Renal pelvis (tissue), 4 donors: ENCODE measurements around the gene ZC3H7A. TPM values are rescaled to one million over a fixed set of nuclear protein-coding genes. Genes with fewer than 3 reads are reported as not detected.

Experiments used
- DNase-seq: peaks from one replicate; pipeline ENCODE4 v3.0.0-alpha.2; 2013
- polyA plus RNA-seq, 3 donors: library from polyadenylated mRNA; unstranded; fragments of 120-200 nt; gene quantifications; one replicate each; pipeline ENCODE4 v1.2.1, GENCODE V29; 2013; ENCODE audit not compliant: insufficient read length in 3 of 3

Gene ZC3H7A
- polyA plus RNA-seq, 3 donors, result 66.4 to 93.7 (median 82.6) TPM

DNA sequence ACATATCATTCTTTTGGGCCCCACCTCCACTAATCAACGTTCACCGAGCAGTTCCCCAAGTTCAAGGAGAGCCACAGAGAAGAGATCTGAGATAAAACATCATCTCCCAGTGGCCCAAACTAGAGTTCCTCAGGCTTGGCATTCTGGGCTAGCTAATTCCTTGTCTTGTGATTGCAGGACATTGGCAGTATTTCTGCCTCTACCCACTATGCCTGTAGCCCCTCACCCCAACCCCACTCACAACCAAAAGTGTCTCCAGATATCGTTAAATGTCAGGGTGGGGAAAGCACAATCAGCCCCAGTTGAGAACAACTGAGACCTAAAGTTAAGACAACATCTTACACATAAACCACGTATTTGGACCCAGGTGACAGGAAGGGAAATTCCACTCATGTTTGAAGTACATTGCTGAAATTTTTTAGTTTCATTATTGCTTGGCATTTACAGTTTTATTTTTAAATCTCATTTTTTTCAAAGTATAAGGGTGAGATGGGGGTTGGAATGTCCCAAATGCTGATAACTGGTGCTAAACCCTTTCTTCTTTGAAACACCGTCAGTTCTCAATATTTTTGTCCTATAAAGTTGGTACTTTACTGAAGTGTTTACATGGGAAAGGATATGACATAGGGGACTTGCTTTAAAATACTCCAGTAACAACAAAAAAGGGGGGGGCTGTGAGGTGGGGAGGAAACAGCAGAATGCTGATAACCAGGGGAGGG is 13.6 kb downstream of the ZC3H7A start:
- DNase-seq, result no peak

DNA sequence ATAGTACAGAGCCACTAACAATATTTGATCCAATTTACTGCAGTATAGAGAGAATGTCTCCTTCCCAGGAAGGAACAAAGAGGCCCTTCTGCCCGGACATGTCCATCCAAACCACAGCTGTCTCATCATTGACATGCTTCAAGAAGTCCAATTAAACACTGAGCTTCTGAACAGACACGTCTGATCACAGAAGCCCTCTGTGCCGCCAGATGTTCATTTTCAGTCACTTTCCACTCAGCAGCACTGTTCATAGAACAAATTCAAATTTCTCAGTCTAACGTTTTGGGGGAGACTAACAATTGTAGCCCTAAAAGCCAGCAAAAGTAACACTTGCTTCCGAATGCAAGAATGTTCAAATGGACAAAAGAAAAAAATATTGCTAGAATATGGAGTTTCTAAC is 15.3 kb downstream of the ZC3H7A start:
- no peak for DNase-seq

DNA sequence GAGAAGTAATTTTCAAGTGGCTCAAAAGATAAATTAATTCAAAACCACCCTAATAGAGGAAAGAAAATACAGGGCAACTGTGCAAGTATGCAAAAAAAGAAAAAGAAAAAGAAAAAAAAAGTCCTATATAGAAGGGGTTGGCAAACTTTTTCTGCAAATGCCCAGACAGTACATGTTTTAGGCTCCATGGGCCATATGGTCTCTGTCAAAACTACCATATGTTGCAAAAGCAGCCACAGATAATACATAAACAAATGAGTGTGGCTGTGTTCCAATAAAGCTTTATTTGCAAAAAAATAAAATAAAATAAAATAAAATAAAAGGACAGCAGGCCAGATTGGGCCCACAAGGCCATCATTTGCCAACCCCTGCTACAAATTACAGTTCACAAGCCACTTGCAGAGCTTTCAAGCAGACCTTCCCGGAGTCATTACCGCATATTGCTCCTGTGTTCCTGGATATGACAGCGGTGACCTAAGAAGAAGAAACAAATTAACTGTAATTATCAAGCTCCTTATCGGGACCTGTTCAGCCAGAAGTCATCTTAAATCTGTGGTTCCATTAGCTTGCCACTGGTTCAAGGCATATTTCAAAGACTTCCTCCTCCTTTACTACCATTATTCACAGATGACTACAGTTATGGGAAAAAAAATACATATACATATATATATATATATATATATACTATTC is 15.9 kb downstream of the ZC3H7A start:
- no peak for DNase-seq

DNA sequence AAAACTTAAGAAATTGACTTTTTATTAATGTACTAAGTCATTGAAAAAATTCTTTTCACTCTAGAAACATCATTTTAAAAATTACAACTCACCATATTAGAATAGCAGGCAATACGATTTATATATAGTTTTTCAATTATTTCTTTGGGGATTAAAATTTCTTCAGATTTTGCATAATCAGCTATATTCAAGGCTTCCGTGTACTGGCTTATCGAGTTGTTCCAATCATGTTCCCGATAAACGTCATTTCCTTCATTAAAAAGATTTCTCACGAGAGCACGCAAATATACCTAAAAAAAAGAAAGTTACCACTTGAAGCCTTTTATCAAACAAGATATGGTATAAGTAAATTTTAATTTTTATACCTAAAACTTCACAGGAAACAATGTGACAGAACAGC is 18.0 kb downstream of the ZC3H7A start:
- no peak for DNase-seq

DNA sequence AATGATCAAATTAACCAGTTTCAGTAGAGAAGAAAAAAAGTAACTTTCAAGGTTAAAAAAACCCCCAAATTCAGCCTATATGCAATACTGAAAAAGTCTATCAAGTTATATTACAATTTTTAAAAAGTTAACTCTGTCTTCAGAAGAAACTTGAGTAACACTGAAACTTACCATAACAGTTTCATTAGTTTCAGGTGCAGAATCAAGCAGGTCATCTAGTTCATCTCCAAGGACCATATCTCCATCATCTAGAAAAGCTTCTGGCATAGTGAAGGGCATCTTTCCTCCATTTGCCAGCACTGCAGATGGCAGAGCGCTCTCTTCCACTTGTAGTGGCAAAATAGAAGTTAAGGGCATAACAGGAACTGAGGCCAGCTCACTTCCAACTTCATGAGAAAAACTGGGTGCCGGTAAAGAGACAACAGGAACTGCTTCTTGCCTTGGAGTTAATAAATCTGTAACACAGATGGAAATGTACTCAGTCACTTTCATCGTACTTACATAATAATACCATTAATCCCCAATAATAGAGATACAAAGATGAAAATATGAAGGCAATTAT is 22.9 kb downstream of the ZC3H7A start:
- DNase-seq, result no peak

DNA sequence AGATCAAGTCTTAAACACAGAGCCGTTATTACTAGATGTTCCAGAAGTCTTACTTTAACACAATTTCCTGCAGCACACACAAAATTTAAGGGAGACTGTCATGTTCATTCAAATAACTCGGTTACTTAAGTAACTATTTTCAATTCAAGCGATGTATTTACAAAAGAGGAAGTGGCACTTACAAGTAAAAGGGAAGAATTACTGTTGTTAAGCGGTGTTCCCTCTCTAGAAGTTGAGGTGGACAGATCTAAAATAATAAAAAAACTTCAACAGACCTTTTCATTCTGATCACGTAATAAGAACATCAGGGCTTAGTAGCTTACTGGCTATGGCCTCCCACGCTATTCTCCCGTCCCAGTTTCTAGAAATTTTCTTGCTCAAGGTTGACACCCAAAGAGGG is 28.2 kb downstream of the ZC3H7A start:
- DNase-seq, result no peak

DNA sequence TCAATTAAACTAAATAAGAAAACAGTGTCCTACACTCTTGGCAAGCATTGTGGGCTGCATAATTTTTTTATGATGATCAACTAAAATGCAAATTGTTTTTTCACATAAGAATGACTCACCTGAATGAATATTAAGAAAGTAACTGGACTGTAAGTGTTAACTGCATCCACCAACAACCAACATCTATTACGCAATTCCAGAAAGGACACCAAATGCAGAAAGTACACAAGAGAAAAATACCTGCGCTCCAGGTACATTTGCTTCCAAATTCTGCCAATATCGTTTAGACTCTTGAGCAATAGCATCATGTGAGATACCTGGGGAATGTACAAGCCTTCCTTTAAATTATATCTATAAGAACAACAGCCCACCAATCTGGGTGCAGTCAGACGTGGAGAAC is 34.6 kb downstream of the ZC3H7A start:
- no peak for DNase-seq

DNA sequence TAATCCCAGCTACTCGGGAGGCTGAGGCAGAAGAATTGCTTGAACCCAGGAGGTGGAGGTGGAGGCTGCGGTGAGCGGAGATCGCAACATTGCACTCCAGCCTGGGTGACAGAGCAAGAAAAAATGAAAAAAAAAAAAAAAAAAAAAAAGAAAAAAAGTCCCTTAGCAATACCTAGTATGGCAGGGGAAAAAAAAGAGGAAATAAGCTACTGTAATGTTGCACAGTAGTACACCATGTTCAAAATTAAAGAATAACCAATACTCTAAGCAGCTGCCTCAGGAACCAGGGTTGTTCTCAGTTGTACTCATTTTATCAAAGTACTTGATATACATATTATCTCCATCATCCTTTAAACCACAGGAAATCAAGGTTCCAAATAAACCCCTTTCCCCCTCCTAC is 37.1 kb downstream of the ZC3H7A start:
- DNase-seq, result no peak

DNA sequence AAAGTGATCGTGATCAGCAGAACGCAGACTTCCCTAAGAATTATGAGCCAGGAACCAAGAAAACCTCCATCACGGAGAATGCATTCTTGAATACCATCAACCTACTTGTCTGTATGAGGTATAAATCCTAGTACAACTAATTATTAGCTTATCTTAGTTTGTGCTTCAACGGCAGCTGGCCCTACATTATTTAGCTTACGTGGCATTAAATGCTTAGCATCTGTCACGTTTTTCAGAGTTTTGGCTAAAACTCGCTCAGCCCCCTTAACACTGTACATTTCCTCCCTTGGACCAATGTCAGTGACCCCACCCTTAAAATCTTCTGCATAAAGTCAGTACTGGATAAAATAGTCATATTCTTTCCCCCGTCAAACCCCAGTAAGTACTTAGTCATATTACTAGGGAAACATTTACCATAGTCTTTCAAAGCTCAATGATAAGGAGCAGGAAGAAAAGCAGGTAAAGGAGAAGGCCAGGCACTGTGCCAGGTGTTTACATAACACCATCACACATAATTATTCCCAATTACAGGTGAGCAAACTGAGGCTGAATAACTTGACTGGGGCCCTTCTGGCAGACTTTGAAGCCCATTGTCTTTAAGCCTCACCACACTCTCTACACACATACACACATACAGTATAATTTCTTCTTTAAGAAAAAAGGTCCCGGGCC is 37.8 kb downstream of the ZC3H7A start:
- DNase-seq, result no peak

DNA sequence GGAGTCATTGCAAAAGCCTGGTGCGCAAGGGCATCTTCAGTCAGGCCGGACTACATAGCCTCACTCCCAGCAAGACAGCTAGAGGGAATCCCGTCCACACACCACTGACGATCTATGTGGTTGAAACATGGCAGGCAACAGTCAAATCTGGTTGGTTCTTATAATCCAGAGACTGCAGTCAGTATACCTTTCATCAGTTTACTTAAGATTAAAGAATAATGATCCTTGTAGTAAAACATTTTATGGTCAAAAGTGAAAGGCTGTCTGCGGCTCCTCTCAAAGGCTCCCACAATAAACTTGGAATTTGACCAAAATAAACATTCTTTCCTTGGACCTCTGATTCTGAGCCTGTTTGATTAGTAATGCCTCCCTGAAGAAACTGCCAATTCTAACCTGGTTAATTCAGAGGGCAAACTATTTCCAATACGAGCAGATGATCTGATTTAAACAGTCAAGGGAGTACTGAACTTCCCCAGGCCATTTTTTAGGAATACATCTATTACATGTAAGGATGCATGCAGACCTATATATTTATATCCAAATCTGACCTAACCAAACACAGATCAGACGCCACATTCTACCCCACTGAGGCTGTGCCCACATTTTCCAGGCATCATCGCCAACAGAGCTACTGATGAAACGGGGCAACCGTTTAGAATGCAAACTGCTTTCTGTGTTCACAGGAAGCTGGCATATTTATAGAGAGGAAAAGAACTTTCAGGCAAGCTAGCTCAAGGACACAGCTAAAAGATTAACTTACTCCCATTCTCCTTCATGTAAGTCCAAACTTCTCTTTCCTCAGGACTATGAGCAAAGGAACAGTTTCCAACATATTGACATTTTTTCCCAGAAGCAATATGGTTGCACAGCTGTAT is 39.1 kb downstream of the ZC3H7A start:
- no peak for DNase-seq

DNA sequence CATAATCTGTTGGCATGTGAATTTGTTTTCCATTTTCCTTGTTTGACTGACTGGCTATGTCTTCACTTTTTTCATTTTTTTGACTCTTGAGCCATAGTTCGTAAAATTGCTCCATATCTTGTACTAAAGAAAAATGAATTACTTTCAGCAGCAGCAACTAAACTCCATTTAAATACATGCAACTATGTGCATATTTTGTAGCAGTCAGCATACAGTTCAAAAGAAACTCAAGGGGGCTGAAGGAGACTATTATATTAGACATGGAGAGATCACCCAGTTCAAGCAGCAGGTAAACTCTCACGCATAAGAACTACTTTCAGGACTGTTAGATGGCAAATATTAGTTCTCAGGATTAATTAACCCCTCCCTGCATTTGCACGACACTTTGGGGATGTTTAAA is 40.8 kb downstream of the ZC3H7A start:
- DNase-seq, result no peak

DNA sequence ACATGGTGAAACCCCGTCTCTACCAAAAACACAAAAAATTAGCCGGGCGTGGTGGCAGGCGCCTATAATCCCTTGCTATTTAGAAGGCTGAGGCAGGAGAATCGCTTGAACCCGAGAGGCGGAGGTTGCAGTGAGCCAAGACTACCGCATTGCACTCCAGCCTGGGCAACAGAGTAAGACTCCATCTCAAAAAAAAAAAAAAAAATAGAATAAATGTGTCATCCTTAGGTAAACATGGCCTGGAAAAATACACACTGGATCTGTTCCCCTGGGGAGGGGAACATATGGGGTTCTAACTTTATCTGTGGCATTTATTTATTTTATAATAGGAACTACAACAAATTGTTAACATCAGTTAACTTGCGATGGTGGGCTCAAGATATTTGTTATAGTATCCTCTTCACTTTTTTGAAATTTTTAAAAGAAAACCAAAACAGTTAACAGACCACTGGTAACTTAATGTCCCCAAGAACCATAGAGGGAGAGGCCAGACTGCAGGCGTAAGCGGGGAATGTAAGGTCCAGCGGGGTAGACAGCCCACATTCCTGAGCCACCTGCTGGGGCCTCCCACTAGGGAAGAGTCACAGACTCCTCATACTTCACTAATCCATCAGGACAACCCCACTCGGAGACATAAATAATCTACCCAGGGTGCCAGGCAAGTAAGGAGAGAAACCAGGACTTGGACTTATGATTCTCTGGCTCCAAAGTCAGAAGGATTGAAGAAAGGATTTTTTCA is 41.9 kb downstream of the ZC3H7A start:
- no peak for DNase-seq

DNA sequence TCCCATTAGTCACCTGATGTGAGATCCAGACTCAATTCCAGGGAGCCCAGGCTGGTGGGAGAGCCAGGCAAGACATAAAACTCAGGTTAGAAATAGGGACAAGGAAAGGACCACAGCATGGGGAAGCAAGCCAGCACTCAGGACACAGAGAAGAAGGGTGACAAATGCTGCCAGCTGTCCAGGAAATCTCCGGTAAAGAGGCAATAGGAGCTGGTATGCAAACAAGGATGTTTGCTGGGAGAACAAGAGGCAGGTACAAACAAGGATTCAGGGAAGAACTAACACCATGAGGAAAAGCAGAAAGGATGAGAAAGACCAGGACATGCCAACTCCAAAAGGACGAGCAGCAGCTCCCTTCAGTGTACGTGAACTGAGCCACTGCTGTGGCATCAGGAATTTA is 44.2 kb downstream of the ZC3H7A start:
- DNase-seq, result no peak

DNA sequence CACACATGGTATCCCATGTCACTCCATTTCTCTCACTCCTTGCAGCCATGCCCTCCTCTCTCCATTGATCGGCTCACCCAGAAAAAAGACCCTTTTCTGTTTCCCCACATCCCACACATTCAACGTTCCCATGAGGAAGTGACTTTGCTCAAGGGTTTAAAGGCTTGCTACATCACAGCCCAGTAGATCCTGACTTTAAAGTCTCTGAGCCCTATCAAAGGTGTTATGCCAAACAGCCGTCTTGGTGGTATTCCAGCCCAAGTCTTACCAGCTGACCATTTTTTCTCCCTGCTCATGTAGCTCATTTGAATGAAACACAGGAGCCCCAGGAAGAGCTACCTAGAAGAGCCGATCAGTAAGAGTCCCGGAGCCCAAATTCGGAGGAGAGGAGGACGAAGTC is 47.0 kb downstream of the ZC3H7A start:
- DNase-seq, result no peak

DNA sequence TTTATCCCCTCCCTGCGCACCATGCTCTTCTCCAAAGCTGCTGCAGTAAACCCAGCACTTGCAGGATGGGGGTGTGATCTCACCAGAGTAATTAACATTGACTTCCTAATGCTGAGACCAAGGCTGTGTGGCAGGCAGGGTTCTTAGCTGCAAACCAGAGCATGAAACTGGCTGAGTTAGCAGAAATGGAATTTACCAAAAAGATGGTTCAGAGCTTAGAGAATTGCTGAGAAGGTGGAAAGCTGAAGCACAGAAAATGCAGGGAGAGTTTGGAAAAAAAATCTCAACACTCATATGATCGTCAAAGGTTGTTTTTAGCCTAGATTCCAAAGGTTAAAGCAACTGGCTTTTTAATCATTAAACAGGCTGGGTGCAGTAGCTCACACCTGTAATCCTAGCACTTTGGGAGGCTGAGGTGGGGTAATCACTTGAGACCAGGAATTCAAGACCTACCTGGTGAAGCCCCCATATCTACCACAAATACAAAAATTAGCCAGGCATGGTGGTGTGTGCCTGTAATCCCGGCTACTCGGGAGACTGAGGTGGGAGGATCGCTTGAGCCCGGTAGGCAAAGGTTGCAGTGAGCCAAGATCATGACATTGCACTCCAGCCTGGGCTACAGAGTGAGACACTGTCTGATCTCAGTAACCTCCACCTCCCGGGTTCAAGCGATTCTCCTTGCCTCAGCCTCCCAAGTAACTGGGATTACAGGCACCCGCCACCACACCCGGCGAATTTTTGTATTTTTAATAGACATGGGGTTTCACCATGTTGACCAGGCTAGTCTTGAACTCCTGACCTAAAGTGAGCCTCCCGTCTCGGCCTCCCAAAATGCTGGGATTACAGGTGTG is 48.4 kb downstream of the ZC3H7A start:
- DNase-seq, result no peak

DNA sequence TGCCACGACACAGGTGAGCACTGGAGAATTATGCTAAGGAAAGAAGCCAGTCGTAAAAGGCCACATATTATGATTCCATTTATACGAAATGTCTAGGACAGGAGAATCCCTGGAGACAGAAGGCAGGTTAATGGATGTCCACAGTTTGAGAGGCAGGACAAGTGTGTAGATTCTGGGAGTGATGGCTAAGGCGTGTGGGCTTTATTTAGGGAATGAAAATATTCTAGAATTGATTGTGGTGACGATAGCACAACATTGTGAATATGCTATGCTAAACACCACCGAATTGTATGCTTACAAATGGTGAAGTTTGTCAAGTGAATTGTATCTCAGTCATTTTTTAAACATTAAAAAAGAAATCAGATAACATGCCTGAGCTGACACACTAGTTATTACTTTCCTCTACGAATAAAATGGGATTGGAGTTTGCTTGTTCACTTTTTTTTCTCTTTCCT is 49.1 kb downstream of the ZC3H7A start:
- DNase-seq, result no peak

DNA sequence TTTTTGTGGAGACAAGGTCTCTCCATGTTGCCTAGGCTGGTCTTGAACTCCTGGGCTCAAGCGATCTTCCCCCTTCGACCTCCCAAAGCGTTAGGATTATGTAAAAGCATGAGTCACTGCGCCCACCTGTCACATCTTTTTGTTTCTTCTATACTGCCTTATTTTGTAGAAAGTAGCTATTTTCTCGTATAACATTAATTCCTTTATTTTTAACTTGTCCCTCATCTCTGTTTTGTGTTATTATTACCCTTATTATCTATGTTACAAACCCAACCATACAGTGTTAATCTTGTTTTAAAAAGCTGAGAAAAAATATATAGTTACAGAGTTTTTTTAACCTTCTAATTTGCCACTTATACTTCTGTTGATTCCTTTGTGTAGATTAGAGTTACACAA is 53.0 kb downstream of the ZC3H7A start:
- no peak for DNase-seq

DNA sequence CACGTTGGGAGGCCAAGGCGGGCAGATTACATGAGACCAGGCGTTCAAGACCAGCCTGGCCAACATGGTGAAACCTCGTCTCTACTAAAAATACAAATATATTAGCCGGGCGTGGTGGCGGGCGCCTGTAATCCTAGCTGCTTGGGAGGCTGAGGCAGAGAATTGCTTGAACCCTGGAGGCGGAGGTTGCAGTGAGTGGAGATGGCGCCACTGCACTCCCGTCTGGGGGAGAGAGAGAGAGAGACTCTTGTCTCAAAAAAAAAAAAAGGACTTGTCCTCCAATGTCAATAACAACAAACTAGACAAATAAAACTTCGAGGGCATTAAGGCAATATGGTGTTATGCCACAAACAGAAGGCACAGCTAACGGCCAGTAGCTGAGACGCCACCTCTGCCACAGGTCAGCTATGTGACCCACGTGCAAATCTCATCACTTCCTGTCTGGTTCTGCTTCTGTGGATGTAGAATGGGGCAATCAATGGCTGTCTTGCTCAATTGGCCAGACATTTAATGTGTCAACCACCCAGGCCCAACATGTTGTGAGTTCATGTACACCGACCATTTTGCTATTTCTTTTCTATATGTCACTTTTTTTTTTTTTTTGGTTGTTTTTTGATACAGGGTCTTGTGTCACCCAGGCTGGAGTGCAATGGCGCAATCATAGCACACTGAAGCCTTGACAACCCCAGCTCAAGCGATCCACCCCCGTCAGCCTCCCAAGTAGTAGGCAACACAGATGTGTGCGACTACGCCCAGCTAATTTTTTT is 53.6 kb downstream of the ZC3H7A start:
- no peak for DNase-seq
